ENCODE data around the gene DUX4.
"Not testable (repeated sequence)": the region's sequence is repeated elsewhere in the genome, so short reads cannot be mapped to it uniquely, and the experiment has no call there.

GRCh38 chr4:190177727-190178605, 4.4 kb downstream of the DUX4 start:
- not testable (repeated sequence) for TF ChIP-seq CTCF, EZH2, EZH2phosphoT487 (IDR thresholded peaks at IDR 0.05)
